ENCODE measurements around the gene CHPF2. TPM values are rescaled to one million over a fixed set of nuclear protein-coding genes. Genes with fewer than 3 reads are reported as not detected.

Gene CHPF2
- total and polyA plus RNA-seq, 3 donors from 2014 or later: 22.6 to 70.5 (median 66.5) TPM

- TF ChIP-seq CTCF (IDR thresholded peaks at IDR 0.05) (no peak), POLR2A (IDR thresholded peaks at IDR 0.05) (no peak)
- H3K4me3 ChIP-seq: peak overlapping the region; percentile 70 to 99
- H3K27ac ChIP-seq: peak overlapping the region; percentile 53 to 78
- intact Hi-C loops (cut with DNase I; ENCODE audit: low total_unique reads): no loop called here
- no peaks in the 10 kb centered on the region for H3K27me3 ChIP-seq
- DNase-seq: peak; percentile 70
- no peaks in the 10 kb centered on the region for H3K9me3 ChIP-seq
- peaks cover 15% of the 10 kb centered on the region for H3K4me1 ChIP-seq
- no peaks in the 10 kb centered on the region for H3K36me3 ChIP-seq (ENCODE audit: low read depth, missing control alignments)
- 8 to 14% methylated on average over 16 to 36 of the region's 36 CpGs for WGBS, 2 donors
Measured at GRCh38 chr7:151232917-151233701, 826 bp downstream of the CHPF2 start.

- TF ChIP-seq POLR2A (IDR thresholded peaks at IDR 0.05) (no peak), CTCF (IDR thresholded peaks at IDR 0.05) (no peak)
- peaks cover 15% of the 10 kb centered on the region for H3K4me1 ChIP-seq
- intact Hi-C loops (cut with DNase I; ENCODE audit: low total_unique reads): no loop called here
- H3K36me3 ChIP-seq (ENCODE audit: low read depth, missing control alignments): no peaks in the 10 kb centered on the region
- no peaks in the 10 kb centered on the region for H3K9me3 ChIP-seq
- no peaks in the 10 kb centered on the region for H3K27me3 ChIP-seq
- no peak overlapping the region for H3K27ac ChIP-seq
- H3K4me3 ChIP-seq: peak overlapping the region in 1 of 2 donors; percentile 99
- WGBS, 2 donors: 52 to 71% methylated on average over 5 to 9 of the region's 9 CpGs
- DNase-seq: no peak
Measured at GRCh38 chr7:151233804-151234203, 1.5 kb downstream of the CHPF2 start.

GRCh38 chr7:151235091-151235787 is 3.0 kb downstream of the CHPF2 start:
- intact Hi-C loops (cut with DNase I; ENCODE audit: low total_unique reads): no loop called here
- H3K36me3 ChIP-seq (ENCODE audit: low read depth, missing control alignments): no peaks in the 10 kb centered on the region
- no peak overlapping the region for H3K27ac ChIP-seq
- H3K4me1 ChIP-seq: peaks cover 15% of the 10 kb centered on the region
- 86 to 90% methylated on average over 17 to 28 of the region's 28 CpGs for WGBS, 2 donors
- TF ChIP-seq CTCF (IDR thresholded peaks at IDR 0.05): no peak
- TF ChIP-seq POLR2A (IDR thresholded peaks at IDR 0.05): no peak
- no peak overlapping the region for H3K4me3 ChIP-seq
- no peak for DNase-seq
- H3K9me3 ChIP-seq: no peaks in the 10 kb centered on the region
- no peaks in the 10 kb centered on the region for H3K27me3 ChIP-seq

GRCh38 chr7:151236406-151236805 is 4.1 kb downstream of the CHPF2 start:
- no peaks in the 10 kb centered on the region for H3K9me3 ChIP-seq
- H3K4me3 ChIP-seq: no peak overlapping the region
- no peak overlapping the region for H3K27ac ChIP-seq
- TF ChIP-seq POLR2A (IDR thresholded peaks at IDR 0.05) (no peak), CTCF (IDR thresholded peaks at IDR 0.05) (no peak)
- WGBS, 2 donors: 81 to 85% methylated on average over 13 of the region's 13 CpGs
- no peaks in the 10 kb centered on the region for H3K27me3 ChIP-seq
- H3K4me1 ChIP-seq: peaks cover 14% of the 10 kb centered on the region
- no peak for DNase-seq
- H3K36me3 ChIP-seq (ENCODE audit: low read depth, missing control alignments): no peaks in the 10 kb centered on the region
- intact Hi-C loops (cut with DNase I; ENCODE audit: low total_unique reads): no loop called here

All from testis (tissue), 3 donors.